GM21360 (cell line): ENCODE data around the gene SMOC2.
"Not testable (repeated sequence)": the region's sequence is repeated elsewhere in the genome, so short reads cannot be mapped to it uniquely, and the experiment has no call there.

Experiments
- ATAC-seq: cut with Tn5 transposase; IDR thresholded peaks from one replicate; pipeline ENCODE4 v1.9.1; 2021; ENCODE audit warnings: mild to moderate bottlenecking, moderate library complexity; ENCODE audit not compliant: unreplicated experiment

Gene SMOC2

GRCh38 chr6:168597471-168597875 lies 156.5 kb downstream of the SMOC2 start:
- no peak for ATAC-seq

GRCh38 chr6:168598251-168599117 lies 157.5 kb downstream of the SMOC2 start:
- no peak for ATAC-seq

- no peak for ATAC-seq
Measured at GRCh38 chr6:168599118-168599494, 158.1 kb downstream of the SMOC2 start.

GRCh38 chr6:168599769-168600330 lies 158.9 kb downstream of the SMOC2 start:
- ATAC-seq = no peak

GRCh38 chr6:168600381-168600780 lies 159.4 kb downstream of the SMOC2 start:
- no peak for ATAC-seq

- no peak for ATAC-seq
Measured at GRCh38 chr6:168601111-168601510, 160.1 kb downstream of the SMOC2 start.

DNA sequence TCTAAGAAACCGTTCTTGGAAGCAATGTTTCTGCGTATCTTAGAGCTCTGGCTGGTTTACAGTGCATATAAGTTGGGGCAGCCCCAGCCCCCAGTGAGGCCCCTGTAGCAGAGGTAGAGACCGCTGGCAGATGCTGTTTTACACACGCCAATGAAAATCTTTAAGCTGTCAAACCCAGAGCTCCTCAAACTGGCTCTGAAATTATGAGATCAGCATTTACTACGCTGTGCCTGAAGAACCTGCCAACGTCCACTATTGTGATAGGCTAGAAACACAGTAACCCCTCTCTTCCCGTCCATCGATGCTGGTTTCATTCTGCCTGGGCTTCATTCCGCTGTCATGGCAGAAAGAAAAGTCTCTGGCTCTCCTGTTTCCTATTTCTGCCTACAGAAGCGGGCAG lies 160.6 kb downstream of the SMOC2 start:
- no peak for ATAC-seq

DNA sequence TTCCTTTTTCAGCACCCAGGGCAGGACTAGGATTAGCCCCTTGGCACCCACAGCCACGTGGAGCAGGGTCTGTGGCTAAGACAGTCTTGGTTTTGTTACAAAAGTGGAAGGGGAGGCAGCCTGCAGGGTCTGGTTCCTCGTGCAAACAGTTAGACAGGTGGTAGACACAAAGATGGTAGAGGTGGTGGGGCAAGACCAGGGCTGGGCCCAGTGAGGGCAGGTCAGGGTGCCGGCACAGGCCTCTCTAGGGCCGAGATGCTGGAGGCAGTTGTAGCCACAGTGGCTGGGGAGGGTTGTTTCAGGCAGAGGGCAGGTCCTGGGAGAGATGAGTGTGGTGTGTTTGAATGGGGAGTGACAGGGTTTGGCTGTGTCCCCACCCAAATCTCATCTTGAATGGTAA lies 161.6 kb downstream of the SMOC2 start:
- no peak for ATAC-seq

DNA sequence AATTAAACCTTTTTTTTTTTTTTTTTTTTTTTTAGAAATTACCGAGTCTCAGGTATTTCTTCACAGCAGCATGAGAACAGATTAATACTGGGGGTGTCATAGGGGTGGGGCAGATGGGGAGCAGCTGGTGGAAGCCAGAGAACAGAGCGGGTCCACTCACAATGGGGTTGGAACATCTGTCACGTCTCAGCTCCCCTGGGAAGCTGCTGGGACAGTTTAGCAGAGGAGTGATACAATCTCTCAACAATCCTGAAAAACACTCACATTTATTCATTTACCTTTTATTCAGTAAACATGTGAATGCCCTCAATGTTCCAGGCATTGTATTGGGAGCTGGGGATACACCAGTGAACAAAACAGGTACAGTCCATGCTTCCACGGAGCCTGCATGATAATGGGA lies 162.2 kb downstream of the SMOC2 start:
- ATAC-seq = no peak

GRCh38 chr6:168605964-168606363 lies 165.0 kb downstream of the SMOC2 start:
- no peak for ATAC-seq

- no peak for ATAC-seq
Measured at GRCh38 chr6:168606722-168607121, 165.7 kb downstream of the SMOC2 start.

- ATAC-seq = no peak
Measured at GRCh38 chr6:168607272-168608112, 166.5 kb downstream of the SMOC2 start.

GRCh38 chr6:168608113-168608400 lies 167.1 kb downstream of the SMOC2 start:
- ATAC-seq = no peak

DNA sequence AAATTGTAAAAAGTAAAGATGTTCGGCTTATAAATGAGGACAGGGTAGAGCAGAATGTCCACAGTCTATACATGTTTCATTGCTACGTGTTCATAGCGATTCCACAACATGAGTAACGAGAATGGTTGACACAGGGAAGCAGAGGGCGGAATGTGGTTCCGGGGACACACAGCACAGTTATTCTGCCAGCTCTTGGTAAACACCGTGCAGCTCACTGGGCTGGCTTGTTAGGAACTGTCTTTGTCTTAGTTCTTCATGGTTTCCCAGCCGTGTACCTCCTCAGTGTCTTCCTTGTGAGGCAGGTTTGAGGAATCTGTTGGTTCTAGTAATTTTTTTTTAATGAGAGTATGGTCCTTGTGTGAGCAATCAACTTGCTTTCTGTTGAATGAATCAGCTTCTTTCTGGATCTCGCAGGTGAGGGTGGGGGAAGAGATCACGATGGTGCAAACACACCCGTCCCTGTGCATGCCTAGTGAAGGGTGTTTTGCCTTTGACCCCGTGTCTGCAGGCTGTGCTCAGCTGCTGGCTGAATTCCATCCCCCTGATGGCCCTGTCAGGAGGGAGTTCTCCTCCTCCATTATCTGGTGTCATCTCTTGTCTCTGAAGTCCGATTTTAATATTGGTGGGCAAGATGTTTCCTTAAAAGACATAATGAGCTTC lies 168.2 kb downstream of the SMOC2 start:
- no peak for ATAC-seq

DNA sequence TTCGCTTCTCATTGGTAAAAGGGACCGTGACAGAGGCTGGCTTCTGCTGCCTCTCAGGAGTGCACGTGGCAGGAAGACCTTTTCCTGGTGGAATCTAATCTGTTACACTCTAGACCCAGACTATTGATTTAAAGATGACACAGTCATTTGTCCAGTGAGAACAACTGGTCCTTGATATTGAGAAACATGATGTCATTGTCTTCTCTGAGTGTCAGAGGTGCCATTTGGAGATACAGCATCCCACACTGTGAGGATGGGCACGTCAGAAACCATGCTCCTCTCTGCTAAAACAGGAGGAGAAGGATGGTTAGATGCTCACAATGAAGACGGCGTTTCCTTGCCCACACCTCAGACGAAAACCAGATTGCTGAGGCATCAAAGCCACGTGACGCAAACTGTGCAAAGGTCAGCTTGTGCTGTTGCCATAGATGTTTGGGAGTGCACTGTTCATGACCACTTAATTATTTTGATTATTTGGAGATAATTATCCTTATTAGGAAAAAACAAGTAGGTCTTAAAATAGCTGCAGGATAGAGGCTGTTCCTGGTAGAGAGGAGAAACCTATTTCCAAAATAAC lies 169.0 kb downstream of the SMOC2 start:
- ATAC-seq = no peak

DNA sequence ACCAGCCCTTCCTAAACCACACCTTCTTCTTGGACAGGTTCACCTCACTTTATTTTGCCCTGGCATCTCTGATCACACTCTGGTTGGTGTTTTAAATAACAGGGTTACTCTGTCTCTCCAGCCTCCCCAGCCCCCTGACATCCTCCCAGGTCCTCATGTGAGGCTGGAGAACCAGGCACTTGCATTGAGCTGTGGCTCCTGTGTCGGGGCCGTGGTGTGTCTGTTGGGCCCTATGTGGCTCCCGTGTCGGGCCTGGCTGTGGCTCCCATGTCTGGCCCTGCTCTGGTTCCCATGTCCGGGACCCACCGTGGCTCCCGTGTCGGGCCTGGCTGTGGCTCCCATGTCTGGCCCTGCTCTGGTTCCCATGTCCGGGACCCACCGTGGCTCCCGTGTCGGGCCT lies 170.0 kb downstream of the SMOC2 start:
- not testable (repeated sequence) for ATAC-seq

- no peak for ATAC-seq
Measured at GRCh38 chr6:168611691-168612090, 170.7 kb downstream of the SMOC2 start.

DNA sequence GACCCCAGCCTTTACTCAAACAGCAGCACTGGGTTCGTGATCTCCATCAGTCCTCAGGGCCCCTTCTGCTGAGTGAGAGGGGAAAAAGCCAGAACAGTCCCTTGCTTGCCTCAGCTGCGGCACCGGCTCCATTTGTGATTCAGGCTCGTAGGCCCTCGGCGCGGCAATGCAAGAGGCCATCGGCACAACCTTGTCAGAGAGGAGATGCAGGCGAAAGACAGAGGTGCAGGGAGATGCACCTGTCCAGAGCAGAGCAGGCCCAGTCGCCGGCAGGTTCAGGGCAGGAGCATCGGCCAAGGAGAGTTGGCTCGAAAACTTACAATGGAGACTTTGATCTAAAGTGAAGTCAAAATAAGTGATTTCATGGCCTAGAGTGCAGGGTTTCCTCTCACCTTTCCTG lies 171.6 kb downstream of the SMOC2 start:
- ATAC-seq = no peak

DNA sequence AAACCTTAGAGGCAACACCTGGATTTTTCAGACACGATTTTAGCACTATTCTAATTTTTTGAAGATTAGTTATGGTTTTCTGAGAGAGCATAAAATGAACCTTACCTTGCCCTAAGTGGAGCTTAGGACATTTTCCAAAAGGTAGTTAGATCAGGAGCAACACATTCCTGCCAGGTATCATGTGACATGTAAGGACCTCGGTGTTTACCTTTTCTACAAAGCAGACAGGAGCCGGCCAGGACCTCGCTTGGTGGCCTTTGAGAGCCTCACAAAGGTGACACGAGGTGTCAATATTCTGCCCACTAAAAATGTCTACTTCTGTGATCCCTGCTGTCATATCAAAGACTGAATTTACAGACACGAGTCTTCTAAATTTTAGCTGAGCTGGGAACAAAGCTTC lies 174.9 kb downstream of the SMOC2 start:
- ATAC-seq = no peak

DNA sequence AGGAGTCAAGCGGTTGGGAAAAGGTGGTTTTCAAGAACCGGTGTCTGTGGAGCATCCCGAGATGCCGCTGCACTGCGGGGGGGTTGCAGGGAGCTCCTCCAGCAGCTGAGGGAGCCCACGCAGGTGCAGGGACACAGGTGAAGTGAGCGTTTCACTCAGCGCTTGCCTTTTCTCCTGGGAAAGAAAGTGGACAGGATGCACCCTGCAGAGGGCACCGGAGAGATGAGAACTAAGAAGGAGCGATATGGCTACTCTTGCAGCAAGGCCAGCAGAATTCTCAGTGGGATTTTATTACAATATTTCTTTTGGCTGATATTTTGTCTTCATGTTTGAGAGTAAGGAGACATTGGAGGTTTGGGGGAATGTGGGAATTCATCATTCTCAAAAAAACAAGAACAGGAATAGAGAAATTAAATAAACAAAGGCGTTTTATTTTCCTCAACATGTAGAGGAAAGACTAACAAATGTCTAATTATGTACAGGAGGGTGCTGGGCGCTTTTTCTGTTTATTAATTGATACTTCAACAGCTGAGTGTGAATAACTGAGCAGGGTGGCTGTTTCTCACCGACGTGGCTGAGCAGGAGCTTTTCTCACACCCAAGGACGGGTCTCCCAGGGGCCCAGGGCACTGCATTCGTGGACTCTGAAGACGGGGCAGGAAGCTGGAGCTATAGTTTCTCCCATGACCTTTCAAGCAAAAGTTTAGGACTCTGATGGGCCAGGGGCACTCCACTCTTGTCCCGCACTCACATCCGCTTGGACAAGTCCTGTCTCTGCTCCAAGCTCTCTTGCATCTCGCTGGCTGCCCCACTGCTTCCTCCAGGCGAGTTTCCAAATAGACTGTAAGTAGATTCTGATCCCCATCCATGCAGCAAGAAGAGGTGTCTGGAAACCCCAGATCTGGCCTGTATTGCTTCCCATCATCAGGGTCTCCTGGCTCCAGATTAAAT lies 176.1 kb downstream of the SMOC2 start:
- ATAC-seq = no peak
